Mesothelial cell of epicardium (in vitro differentiated cells): ENCODE measurements around the gene KAZN. TPM values are rescaled to one million over a fixed set of nuclear protein-coding genes. Genes with fewer than 3 reads are reported as not detected.

Experiments
- DNase-seq, 2 experiments: peaks; one replicate each; pipeline ENCODE4 v3.0.0; 2021; ENCODE audit warnings: low spot score in 2 of 2; ENCODE audit not compliant: unreplicated experiment in 2 of 2
- H3K27ac Mint-ChIP-seq: 2 replicates; pipeline ENCODE4 v1.8.0; 2021; ENCODE audit warnings: mixed read lengths
- H3K27me3 Mint-ChIP-seq: 2 replicates; pipeline ENCODE4 v1.8.0; 2021; ENCODE audit warnings: low read depth, mixed read lengths
- H3K36me3 Mint-ChIP-seq: 2 replicates; pipeline ENCODE4 v1.8.0; 2021; ENCODE audit warnings: mixed read lengths
- H3K4me1 Mint-ChIP-seq: 2 replicates; pipeline ENCODE4 v1.8.0; 2021; ENCODE audit warnings: mixed read lengths
- H3K4me3 Mint-ChIP-seq: 2 replicates; pipeline ENCODE4 v1.8.0; 2021; ENCODE audit warnings: mild to moderate bottlenecking, moderate library complexity, mixed read lengths
- H3K9me3 Mint-ChIP-seq: 2 replicates; pipeline ENCODE4 v1.8.0; 2021; ENCODE audit warnings: mixed read lengths
- total RNA-seq: library from RNA; stranded (reverse); gene quantifications from 3 replicates; pipeline ENCODE4 v1.2.1, GENCODE V29; 2021
- TF ChIP-seq, protein P1 (sequence below): fragments of 200-600 bp; sonication (generic); IDR thresholded peaks from one replicate; pipeline ENCODE4 v1.5.0; 2021; ENCODE audit warnings: antibody characterized with exemption; ENCODE audit not compliant: unreplicated experiment

The KAZN gene
- total RNA-seq, 1 donor from 2014 or later, result 38.4 TPM

DNA sequence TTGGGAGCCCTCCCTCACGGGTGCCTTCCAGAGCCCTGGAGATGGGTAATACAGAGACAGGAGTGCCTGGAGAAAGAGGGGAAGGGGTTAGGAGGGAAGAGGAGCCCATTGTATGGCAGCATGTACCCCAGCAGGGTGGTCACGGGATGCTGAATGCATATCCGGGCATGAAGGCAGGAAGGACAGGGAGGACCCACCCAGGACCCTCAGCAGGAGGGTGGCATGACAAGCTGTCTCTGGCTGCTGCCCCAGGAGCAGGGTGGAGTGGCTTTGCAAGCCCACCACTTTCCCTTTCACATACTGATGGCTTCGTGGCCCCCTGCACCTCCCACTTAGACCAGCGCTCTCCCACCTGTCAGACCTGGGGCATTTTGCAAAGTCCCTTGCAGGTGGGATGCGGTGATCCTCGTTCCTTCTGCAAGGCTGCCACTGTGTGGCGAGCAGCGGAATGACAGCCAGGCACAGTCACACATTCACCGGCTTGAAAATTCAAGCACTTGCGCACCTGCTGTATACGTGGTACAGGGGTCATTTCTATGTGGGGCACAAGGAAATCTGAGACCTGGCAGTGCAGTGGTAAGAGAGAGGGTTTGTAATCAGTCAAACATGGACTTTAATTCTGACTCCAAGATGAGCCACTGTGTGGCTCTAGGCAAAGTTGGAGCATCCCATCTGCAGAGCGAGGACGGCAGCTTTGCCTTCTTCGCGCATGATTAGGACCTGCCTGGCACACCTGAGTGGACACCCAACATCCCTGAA, 501.8 kb downstream of the KAZN start:
- peak; percentile 48 to 81 for DNase-seq
- no peak overlapping the region for H3K4me3 Mint-ChIP-seq
- TF ChIP-seq, protein P1, sequence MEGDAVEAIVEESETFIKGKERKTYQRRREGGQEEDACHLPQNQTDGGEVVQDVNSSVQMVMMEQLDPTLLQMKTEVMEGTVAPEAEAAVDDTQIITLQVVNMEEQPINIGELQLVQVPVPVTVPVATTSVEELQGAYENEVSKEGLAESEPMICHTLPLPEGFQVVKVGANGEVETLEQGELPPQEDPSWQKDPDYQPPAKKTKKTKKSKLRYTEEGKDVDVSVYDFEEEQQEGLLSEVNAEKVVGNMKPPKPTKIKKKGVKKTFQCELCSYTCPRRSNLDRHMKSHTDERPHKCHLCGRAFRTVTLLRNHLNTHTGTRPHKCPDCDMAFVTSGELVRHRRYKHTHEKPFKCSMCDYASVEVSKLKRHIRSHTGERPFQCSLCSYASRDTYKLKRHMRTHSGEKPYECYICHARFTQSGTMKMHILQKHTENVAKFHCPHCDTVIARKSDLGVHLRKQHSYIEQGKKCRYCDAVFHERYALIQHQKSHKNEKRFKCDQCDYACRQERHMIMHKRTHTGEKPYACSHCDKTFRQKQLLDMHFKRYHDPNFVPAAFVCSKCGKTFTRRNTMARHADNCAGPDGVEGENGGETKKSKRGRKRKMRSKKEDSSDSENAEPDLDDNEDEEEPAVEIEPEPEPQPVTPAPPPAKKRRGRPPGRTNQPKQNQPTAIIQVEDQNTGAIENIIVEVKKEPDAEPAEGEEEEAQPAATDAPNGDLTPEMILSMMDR, result peak; percentile 90
- peaks cover 15% of the 10 kb centered on the region for H3K27me3 Mint-ChIP-seq
- H3K9me3 Mint-ChIP-seq, result peaks cover 11% of the 10 kb centered on the region
- no peak overlapping the region for H3K27ac Mint-ChIP-seq
- H3K36me3 Mint-ChIP-seq, result peaks cover 7% of the 10 kb centered on the region
- H3K4me1 Mint-ChIP-seq, result peaks cover 28% of the 10 kb centered on the region

DNA sequence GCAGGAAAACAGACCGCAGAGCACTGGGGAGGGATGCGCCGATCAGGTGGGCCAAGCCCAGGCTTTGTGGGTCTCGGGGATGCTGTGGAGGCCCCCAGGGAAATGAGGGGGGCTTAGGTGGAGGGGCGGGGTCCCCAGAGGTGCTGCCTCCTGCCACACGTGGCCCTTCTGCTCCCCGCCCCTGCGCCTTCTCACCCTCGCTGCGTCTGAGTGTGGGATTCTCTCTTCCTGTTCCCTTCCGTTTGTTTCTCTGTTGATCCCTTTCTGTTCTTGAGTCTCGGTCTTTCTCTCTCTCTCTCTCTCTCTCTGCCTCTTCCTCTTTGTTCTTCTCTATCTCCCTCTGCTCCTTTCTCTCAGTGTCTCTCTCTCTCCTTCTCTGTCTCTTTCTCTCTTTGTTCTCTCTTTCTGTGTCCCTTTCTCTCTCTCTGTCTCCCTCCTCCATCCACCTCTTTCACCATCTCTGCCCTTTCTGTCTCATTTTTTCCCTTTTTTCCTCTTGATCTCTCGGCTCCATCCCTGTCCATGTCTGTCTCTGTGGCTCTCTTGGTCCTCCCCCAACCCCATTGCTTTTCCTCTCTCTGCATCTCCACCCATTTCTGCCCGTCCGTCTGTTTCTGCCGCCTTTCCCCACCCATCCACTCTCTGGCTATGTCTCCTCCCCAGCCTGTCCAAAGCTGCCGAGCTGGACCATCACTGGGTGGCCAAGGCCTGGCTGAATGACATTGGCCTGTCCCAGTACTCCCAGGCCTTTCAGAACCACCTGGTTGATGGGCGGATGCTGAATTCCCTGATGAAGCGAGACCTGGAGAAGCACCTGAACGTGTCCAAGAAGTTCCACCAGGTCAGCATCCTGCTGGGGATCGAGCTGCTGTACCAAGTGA, 502.6 kb downstream of the KAZN start:
- Mint-ChIP-seq H3K9me3 (peaks cover 12% of the 10 kb centered on the region), H3K36me3 (peaks cover 7% of the 10 kb centered on the region), H3K27ac (no peak overlapping the region), H3K27me3 (peaks cover 15% of the 10 kb centered on the region), H3K4me3 (no peak overlapping the region), H3K4me1 (peaks cover 25% of the 10 kb centered on the region)
- TF ChIP-seq, protein P1, result no peak
- DNase-seq, result no peak

DNA sequence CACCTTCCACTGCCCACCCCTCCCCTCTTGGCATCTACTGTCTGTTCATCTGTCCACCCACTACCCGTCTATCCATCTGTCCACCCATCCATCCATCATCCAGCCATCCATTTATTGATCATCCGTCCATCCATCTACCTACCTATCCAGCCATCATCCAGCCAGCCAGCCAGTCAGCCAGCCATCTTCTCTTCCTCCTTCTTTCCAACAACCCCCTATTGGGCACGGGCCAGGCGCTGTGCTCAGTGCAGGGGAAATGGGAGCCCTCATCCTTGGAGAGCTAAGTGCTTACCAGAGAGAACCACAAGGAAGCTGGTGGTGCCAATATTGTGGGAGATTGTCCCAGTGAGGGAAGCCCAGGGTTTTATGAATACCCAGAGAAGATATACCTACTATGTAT, 503.3 kb downstream of the KAZN start:
- Mint-ChIP-seq H3K27me3 (peaks cover 15% of the 10 kb centered on the region), H3K4me3 (no peak overlapping the region), H3K9me3 (peaks cover 12% of the 10 kb centered on the region), H3K36me3 (peaks cover 7% of the 10 kb centered on the region), H3K27ac (no peak overlapping the region), H3K4me1 (peaks cover 28% of the 10 kb centered on the region)
- no peak for DNase-seq
- TF ChIP-seq, protein P1, result no peak

DNA sequence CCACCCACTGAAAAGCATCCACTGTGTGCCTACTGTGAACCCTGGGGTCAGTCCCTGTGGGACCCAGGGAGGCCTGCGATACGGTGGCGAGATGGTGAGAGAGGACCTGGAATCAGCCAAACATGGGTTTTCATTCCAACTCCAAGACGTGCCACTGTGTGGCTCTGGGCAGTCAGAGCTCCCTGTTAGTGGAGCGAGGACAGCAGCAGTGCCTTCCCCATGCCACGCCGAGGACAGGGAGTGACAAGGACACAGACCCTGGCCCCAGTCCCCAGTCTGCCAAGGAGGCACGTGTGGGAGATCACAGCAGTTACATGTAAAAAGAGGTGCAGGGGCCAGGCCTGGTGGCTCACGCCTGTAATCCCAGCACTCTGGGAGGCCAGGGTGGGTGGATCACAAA, 504.2 kb downstream of the KAZN start:
- H3K36me3 Mint-ChIP-seq, result peaks cover 7% of the 10 kb centered on the region
- DNase-seq, result no peak
- no peak overlapping the region for H3K27ac Mint-ChIP-seq
- H3K4me1 Mint-ChIP-seq, result peaks cover 31% of the 10 kb centered on the region
- no peak overlapping the region for H3K4me3 Mint-ChIP-seq
- H3K27me3 Mint-ChIP-seq, result peaks cover 15% of the 10 kb centered on the region
- TF ChIP-seq, protein P1, result no peak
- peaks cover 12% of the 10 kb centered on the region for H3K9me3 Mint-ChIP-seq

DNA sequence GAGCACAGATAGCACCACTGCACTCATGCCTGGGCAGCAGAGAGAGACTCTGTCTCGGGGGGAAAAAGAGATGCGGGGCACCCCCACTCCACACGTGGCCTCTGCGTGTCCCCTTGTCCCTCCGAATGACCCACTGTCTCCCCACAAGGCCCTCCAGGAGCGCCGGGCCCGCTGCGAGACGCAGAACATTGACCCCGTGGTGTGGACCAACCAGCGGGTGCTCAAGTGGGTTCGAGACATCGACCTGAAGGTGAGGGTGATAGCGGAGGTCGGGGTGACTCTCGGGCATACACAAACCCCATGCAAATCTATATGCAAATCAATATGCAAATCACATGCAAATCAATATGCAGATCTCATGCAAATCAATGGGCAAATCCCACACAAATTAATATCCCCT, 504.7 kb downstream of the KAZN start:
- Mint-ChIP-seq H3K4me1 (peaks cover 27% of the 10 kb centered on the region), H3K4me3 (no peak overlapping the region), H3K36me3 (peaks cover 7% of the 10 kb centered on the region), H3K27me3 (peaks cover 15% of the 10 kb centered on the region), H3K9me3 (peaks cover 12% of the 10 kb centered on the region), H3K27ac (no peak overlapping the region)
- DNase-seq, result no peak
- TF ChIP-seq, protein P1, result no peak
